ENCODE results near the gene RAB38. TPM values are rescaled to one million over a fixed set of nuclear protein-coding genes. Genes with fewer than 3 reads are reported as not detected.
A peak's percentile ranks its signal among the peaks of the same experiment; 100 is the strongest.

The RAB38 gene
- total and polyA plus RNA-seq, 10 of the 15 experiments (the other 5 are each of a cell fraction or from before 2014, with no cell fraction given), result 8.4 to 30.5 (median 11.7) TPM

- Histone ChIP-seq H3K9me3 (replicated peaks; ENCODE audit: control insufficient read depth, insufficient read depth, low read length) (peaks cover 17% of the 10 kb centered on the region), H4K20me1 (ENCODE audit: control insufficient read depth, insufficient read depth) (peaks cover 3% of the 10 kb centered on the region; the same call in 1 of the 2 replicates), H3K36me3 (ENCODE audit: control insufficient read depth in 2 of 2, insufficient read depth in 2 of 2, low read length in 1 of 2) (no peaks in the 10 kb centered on the region), H3K27ac (ENCODE audit: control insufficient read depth, insufficient read depth) (no peak overlapping the region), H3K9ac (ENCODE audit: control insufficient read depth, insufficient read depth, low read length) (no peak overlapping the region), H2AFZ (ENCODE audit: control insufficient read depth, low read depth, low read length) (no peak overlapping the region), H3K79me2 (ENCODE audit: control insufficient read depth, insufficient read depth, low read length) (no peaks in the 10 kb centered on the region), H3K4me1 (ENCODE audit: control insufficient read depth, insufficient read depth, low read length) (peaks cover 22% of the 10 kb centered on the region), H3K4me3 (no peak overlapping the region), H3K27me3 (replicated peaks in 1 of 2; ENCODE audit: control insufficient read depth in 2 of 2, insufficient read depth in 2 of 2, low read length in 1 of 2) (no peaks in the 10 kb centered on the region), H3K4me2 (ENCODE audit: control insufficient read depth, insufficient read depth) (no peak overlapping the region)
- POLR2A ChIA-PET, result no interaction called here
- no peak for TF ChIP-seq ZNF384 (IDR thresholded peaks at IDR 0.05; ENCODE audit: borderline replicate concordance, low read depth, low read length)
- TF ChIP-seq CBX5 (IDR thresholded peaks at IDR 0.05; ENCODE audit: low read depth), result peak; percentile 90; the same call in 1 of the 2 replicates
- no peak for TF ChIP-seq SPI1 (IDR thresholded peaks at IDR 0.05; ENCODE audit: borderline replicate concordance, insufficient read depth, low read depth, low read length)
- CTCF ChIA-PET, result interaction anchor here (1.4 kb wide), 1 partner anchor 34 kb away, joined by 3 read pairs; no protein-coding TSS in a partner anchor
- in situ Hi-C loops (cut with MboI), result no loop called here
- FAIRE-seq (no peak), ATAC-seq (no peak), DNase-seq (ENCODE audit: low read depth, low spot score) (no peak)
- SMC1A ChIA-PET (ENCODE audit: uncharacterized antibody, unreplicated experiment), result interaction anchor here (1.6 kb wide), 1 partner anchor 24 kb away, joined by 3 read pairs; no protein-coding TSS in a partner anchor
- intact Hi-C loops (cut with micrococcal nuclease; ENCODE audit: unreplicated experiment), result no loop called here
- no TSS peak for BruUV-seq (replicated peaks)
- RAD21 ChIA-PET (ENCODE audit: unreplicated experiment), result no interaction called here
Observed at GRCh38 chr11:88196393-88196792, 21.1 kb upstream of the RAB38 start.

DNA sequence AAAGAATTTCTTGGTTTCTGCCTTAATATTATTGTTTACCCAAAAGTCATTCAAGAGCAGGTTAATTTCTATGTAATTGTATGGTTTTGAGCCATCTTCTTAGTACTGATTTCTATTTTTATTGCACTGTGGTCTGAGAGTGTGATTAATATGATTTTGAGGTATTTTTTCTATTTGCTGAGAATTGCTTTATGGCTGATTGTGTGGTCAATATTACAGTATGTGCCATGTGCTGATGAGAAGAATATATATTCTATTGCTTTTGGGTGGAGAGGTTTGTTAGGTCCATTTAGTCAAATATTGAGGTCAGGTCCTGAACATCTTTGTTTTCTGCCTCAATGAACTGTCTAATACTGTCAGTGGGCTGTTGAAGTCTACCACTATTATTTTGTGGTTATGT, 20.7 kb upstream of the RAB38 start:
- Histone ChIP-seq H4K20me1 (ENCODE audit: control insufficient read depth, insufficient read depth) (peaks cover 3% of the 10 kb centered on the region; the same call in 1 of the 2 replicates), H3K36me3 (ENCODE audit: control insufficient read depth in 2 of 2, insufficient read depth in 2 of 2, low read length in 1 of 2) (no peaks in the 10 kb centered on the region), H3K4me1 (ENCODE audit: control insufficient read depth, insufficient read depth, low read length) (peaks cover 22% of the 10 kb centered on the region), H3K4me2 (ENCODE audit: control insufficient read depth, insufficient read depth) (no peak overlapping the region), H3K4me3 (no peak overlapping the region), H3K27ac (ENCODE audit: control insufficient read depth, insufficient read depth) (no peak overlapping the region), H2AFZ (ENCODE audit: control insufficient read depth, low read depth, low read length) (no peak overlapping the region), H3K9ac (ENCODE audit: control insufficient read depth, insufficient read depth, low read length) (no peak overlapping the region), H3K27me3 (replicated peaks in 1 of 2; ENCODE audit: control insufficient read depth in 2 of 2, insufficient read depth in 2 of 2, low read length in 1 of 2) (no peaks in the 10 kb centered on the region), H3K79me2 (ENCODE audit: control insufficient read depth, insufficient read depth, low read length) (no peaks in the 10 kb centered on the region), H3K9me3 (replicated peaks; ENCODE audit: control insufficient read depth, insufficient read depth, low read length) (peaks cover 17% of the 10 kb centered on the region)
- ChIA-PET POLR2A (no interaction called here), RAD21 (ENCODE audit: unreplicated experiment) (no interaction called here), SMC1A (ENCODE audit: uncharacterized antibody, unreplicated experiment) (interaction anchor here (1.6 kb wide), 1 partner anchor 24 kb away, joined by 3 read pairs; no protein-coding TSS in a partner anchor), CTCF (no interaction called here)
- peak; percentile 82 for TF ChIP-seq RUNX3 (IDR thresholded peaks at IDR 0.05; ENCODE audit: low read length)
- TF ChIP-seq CBFB (IDR thresholded peaks at IDR 0.05; ENCODE audit: low read depth), result peak; percentile 55; the same call in 1 of the 2 replicates
- no peak for TF ChIP-seq CTCF (IDR thresholded peaks at IDR 0.05 in 2 of 3, conservative IDR thresholded peaks at IDR 0.05 in 1 of 3; ENCODE audit: control insufficient read depth in 2 of 3, extremely low read depth in 1 of 3, insufficient read depth in 1 of 3, low read depth in 3 of 3, low read length in 3 of 3)
- TF ChIP-seq NFIC (IDR thresholded peaks at IDR 0.05; ENCODE audit: low read depth, low read length), result peak; percentile 15; the same call in 1 of the 2 replicates
- TF ChIP-seq JUNB (IDR thresholded peaks at IDR 0.05), result 0 out of 2 replicates have a peak, but pooled peaks have one; percentile 27
- TF ChIP-seq MTA2 (IDR thresholded peaks at IDR 0.05; ENCODE audit: low read depth), result 0 out of 2 replicates have a peak, but pooled peaks have one; percentile 25
- intact Hi-C loops (cut with micrococcal nuclease; ENCODE audit: unreplicated experiment) (loop anchor here (1.0 kb wide), 2 partner anchors 17 to 93 kb away; no protein-coding TSS in a partner anchor), in situ Hi-C loops (cut with MboI) (no loop called here)
- DNase-seq (ENCODE audit: low read depth, low spot score), result no peak
- no peak for FAIRE-seq
- BruUV-seq (replicated peaks), result no TSS peak
- peak; percentile 50 for ATAC-seq
